ENCODE data around the gene PLEKHA4. TPM values are rescaled to one million over a fixed set of nuclear protein-coding genes. Genes with fewer than 3 reads are reported as not detected.
A peak's percentile ranks its signal among the peaks of the same experiment; 100 is the strongest.

Gene PLEKHA4
- total and polyA plus RNA-seq, 2 of the 13 experiments (the other 11 are each of a cell fraction or from before 2014, with no cell fraction given): 4.8 to 6.0 TPM

GRCh38 chr19:48815870-48816501, 52.4 kb downstream of the PLEKHA4 start (continued):
- TF ChIP-seq E2F5 (CRISPR knock-in tag; conservative IDR thresholded peaks at IDR 0.05) (no peak), RXRB (CRISPR knock-in tag; IDR thresholded peaks at IDR 0.05; ENCODE audit: borderline replicate concordance) (peak; percentile 91), TRAFD1 (CRISPR knock-in tag; IDR thresholded peaks at IDR 0.05; ENCODE audit: borderline replicate concordance) (no peak), MTERF4 (CRISPR knock-in tag; IDR thresholded peaks at IDR 0.05) (no peak), NFATC3 (CRISPR knock-in tag; IDR thresholded peaks at IDR 0.05) (no peak), ZNF772 (CRISPR knock-in tag; IDR thresholded peaks at IDR 0.05) (peak; percentile 48; the same call in 1 of the 2 replicates), ZNF367 (CRISPR knock-in tag; IDR thresholded peaks at IDR 0.05; ENCODE audit: borderline replicate concordance) (no peak), KLF11 (CRISPR knock-in tag; IDR thresholded peaks at IDR 0.05) (no peak), TERF1 (CRISPR knock-in tag; IDR thresholded peaks at IDR 0.05) (no peak), ZNF280B (CRISPR knock-in tag; IDR thresholded peaks at IDR 0.05; ENCODE audit: borderline replicate concordance) (no peak), ZNF562 (CRISPR knock-in tag; IDR thresholded peaks at IDR 0.05; ENCODE audit: borderline replicate concordance) (no peak), DPF2 (CRISPR knock-in tag; IDR thresholded peaks at IDR 0.05; ENCODE audit: borderline replicate concordance, low read depth) (no peak), YY1 (IDR thresholded peaks at IDR 0.05; ENCODE audit: insufficient read depth, insufficient replicate concordance, low read depth, low read length) (no peak), ZNF879 (CRISPR knock-in tag; IDR thresholded peaks at IDR 0.05) (no peak), ZNF33B (CRISPR knock-in tag; IDR thresholded peaks at IDR 0.05) (no peak), ELF4 (CRISPR knock-in tag; IDR thresholded peaks at IDR 0.05; ENCODE audit: borderline replicate concordance) (no peak), PTBP1 (IDR thresholded peaks at IDR 0.05; ENCODE audit: low read depth, low read length, poor library complexity, severe bottlenecking) (no peak), ZNF549 (CRISPR knock-in tag; IDR thresholded peaks at IDR 0.05) (no peak), FOXA3 (CRISPR knock-in tag; IDR thresholded peaks at IDR 0.05) (0 out of 2 replicates have a peak, but pooled peaks have one; percentile 10), SMAD3 (CRISPR knock-in tag; IDR thresholded peaks at IDR 0.05) (no peak), GZF1 (CRISPR knock-in tag; IDR thresholded peaks at IDR 0.05) (no peak), GATAD1 (CRISPR knock-in tag; IDR thresholded peaks at IDR 0.05) (no peak), ZNF788 (CRISPR knock-in tag; IDR thresholded peaks at IDR 0.05; ENCODE audit: borderline replicate concordance) (no peak), SRY (CRISPR knock-in tag; IDR thresholded peaks at IDR 0.05) (no peak), ZNF451 (CRISPR knock-in tag; IDR thresholded peaks at IDR 0.05) (no peak)
